Measurements from ENCODE around the gene LGALSL. TPM values are rescaled to one million over a fixed set of nuclear protein-coding genes. Genes with fewer than 3 reads are reported as not detected.

The LGALSL gene
- total RNA-seq, 1 donor from 2014 or later = 1.5 TPM

DNA sequence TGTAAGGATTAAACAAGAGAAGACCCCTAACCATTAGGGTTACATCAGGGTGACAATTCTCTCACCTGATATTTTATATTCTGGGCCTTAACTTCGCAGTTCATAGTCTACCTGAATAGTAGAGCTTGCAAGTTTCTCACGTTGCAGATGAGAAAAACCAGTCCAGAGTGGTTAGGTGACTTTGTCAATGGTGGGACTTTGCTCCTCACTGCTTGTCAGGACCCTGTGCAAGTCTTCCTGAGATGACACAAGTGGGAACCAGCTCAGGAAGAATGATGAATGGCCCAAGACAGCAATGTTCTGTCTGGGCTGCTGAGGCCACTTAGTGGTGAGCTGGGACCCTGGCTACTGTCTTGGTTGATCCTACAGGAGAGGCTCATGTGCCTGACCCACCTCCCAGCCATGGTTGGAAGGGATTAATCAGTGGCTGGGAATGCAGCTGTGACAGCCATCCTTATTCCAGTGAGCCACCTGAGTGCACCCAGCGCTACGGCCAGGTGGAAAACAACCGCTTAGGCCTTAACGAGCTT is 16.9 kb downstream of the LGALSL start:
- CTCF ChIA-PET = interaction anchor here (1.3 to 1.7 kb wide), 3 partner anchors 12 to 140 kb away, joined by 3 to 6 read pairs (median 5); no protein-coding TSS in a partner anchor
- DNase-seq (no peak), ATAC-seq (ENCODE audit: low read depth) (no peak)
- Mint-ChIP-seq H3K27ac (no peak overlapping the region), H3K36me3 (ENCODE audit: low read depth) (no peaks in the 10 kb centered on the region), H3K4me1 (peaks cover 13% of the 10 kb centered on the region), H3K27me3 (no peaks in the 10 kb centered on the region), H3K9me3 (no peaks in the 10 kb centered on the region), H3K4me3 (no peak overlapping the region)
- TF ChIP-seq, protein P1, sequence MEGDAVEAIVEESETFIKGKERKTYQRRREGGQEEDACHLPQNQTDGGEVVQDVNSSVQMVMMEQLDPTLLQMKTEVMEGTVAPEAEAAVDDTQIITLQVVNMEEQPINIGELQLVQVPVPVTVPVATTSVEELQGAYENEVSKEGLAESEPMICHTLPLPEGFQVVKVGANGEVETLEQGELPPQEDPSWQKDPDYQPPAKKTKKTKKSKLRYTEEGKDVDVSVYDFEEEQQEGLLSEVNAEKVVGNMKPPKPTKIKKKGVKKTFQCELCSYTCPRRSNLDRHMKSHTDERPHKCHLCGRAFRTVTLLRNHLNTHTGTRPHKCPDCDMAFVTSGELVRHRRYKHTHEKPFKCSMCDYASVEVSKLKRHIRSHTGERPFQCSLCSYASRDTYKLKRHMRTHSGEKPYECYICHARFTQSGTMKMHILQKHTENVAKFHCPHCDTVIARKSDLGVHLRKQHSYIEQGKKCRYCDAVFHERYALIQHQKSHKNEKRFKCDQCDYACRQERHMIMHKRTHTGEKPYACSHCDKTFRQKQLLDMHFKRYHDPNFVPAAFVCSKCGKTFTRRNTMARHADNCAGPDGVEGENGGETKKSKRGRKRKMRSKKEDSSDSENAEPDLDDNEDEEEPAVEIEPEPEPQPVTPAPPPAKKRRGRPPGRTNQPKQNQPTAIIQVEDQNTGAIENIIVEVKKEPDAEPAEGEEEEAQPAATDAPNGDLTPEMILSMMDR (IDR thresholded peaks at IDR 0.05) = no peak
- intact Hi-C loops (cut with micrococcal nuclease) = no loop called here
- POLR2A ChIA-PET = no interaction called here

DNA sequence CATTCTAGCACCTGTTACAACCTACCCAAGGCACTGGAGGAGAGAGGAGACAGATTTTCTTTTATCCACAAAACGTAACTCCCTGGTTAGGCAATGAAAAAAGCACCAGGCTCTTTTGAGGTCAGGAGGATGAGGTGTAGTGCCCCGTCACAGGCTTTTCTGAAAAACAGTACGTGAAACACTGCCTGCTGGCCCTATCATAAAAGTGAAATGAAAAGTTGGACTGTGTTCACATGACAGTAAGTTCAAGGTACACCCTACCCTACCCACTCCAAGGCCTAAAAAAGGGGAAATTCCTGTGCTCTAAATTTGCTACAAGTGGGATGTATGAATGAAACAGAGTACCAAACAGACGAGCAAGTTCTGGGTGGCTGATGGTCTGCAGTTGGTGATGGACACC is 17.6 kb downstream of the LGALSL start:
- no peaks in the 10 kb centered on the region for H3K36me3 Mint-ChIP-seq (ENCODE audit: low read depth)
- H3K4me3 Mint-ChIP-seq = no peak overlapping the region
- POLR2A ChIA-PET = no interaction called here
- CTCF ChIA-PET = interaction anchor here (1.7 kb wide), 1 partner anchor 13 kb away, joined by 3 read pairs; no protein-coding TSS in a partner anchor
- peaks cover 13% of the 10 kb centered on the region for H3K4me1 Mint-ChIP-seq
- TF ChIP-seq, protein P1 (IDR thresholded peaks at IDR 0.05) = no peak
- ATAC-seq (ENCODE audit: low read depth) = no peak
- intact Hi-C loops (cut with micrococcal nuclease) = no loop called here
- H3K9me3 Mint-ChIP-seq = no peaks in the 10 kb centered on the region
- H3K27me3 Mint-ChIP-seq = no peaks in the 10 kb centered on the region
- H3K27ac Mint-ChIP-seq = no peak overlapping the region
- DNase-seq = no peak

DNA sequence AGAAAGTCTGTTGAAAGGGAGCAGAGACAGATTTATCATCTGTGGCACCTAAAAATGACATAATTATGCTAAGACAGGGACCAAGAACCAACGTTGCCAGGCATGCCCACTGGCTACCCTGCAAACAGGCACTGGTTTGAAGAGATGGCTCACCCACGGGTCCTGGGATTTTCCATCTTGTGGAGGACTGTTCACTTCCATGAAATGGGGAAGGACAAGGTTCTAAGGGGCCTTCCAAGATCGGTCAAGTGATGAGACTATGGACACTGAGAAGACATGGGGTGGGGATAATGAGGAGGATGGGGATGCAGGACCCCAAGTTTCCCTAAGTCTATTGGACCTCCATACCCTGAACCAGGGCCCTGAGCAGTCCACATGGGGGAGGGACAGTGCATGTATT is 18.9 kb downstream of the LGALSL start:
- CTCF ChIA-PET = interaction anchor here (1.0 kb wide), 1 partner anchor 16 kb away, joined by 5 read pairs; no protein-coding TSS in a partner anchor

DNA sequence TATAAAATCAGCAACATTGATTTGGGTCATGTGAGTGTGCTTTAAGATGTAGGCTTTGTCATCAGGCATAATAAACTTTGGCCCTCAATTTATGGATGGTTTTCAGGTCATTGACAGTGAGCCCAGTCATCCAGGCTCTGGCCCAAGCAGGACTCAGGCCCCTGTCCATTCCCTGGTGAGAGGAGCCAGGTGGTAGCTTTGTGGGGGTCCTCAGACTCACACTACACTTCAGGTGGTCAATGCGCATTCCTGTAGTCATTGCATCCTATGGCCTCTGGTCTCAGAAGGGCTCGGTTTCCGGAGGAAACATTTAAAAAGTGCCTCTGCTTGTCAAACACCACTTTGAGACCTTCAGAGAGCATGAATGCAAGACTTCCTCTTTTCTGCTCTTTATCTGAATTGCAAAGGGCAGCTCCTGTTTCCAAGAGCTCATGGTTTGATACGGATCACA is 20.2 kb downstream of the LGALSL start:
- Mint-ChIP-seq H3K4me3 (peak overlapping the region; percentile 45), H3K9me3 (no peaks in the 10 kb centered on the region), H3K27ac (peak overlapping the region; percentile 44), H3K27me3 (no peaks in the 10 kb centered on the region), H3K36me3 (ENCODE audit: low read depth) (no peaks in the 10 kb centered on the region), H3K4me1 (peaks cover 13% of the 10 kb centered on the region)
- TF ChIP-seq, protein P1 (IDR thresholded peaks at IDR 0.05) = no peak
- intact Hi-C loops (cut with micrococcal nuclease) = loop anchor here (2.0 kb wide), 1 partner anchor 19 kb away; the partner anchor contains the start of gene LGALSL
- CTCF ChIA-PET = interaction anchor here (0.8 to 1.7 kb wide), 3 partner anchors 14 to 144 kb away, joined by 4 to 6 read pairs (median 5); no protein-coding TSS in a partner anchor
- POLR2A ChIA-PET = interaction anchor here (0.7 to 1.4 kb wide), 3 partner anchors 18 to 148 kb away, joined by 3 to 5 read pairs (median 3); no protein-coding TSS in a partner anchor
- ATAC-seq (ENCODE audit: low read depth) = peak; percentile 84
- no peak for DNase-seq

More for the DNA sequence above, 18.9 kb downstream of the LGALSL start:
- H3K9me3 Mint-ChIP-seq = no peaks in the 10 kb centered on the region
- intact Hi-C loops (cut with micrococcal nuclease) = no loop called here
- no peaks in the 10 kb centered on the region for H3K27me3 Mint-ChIP-seq
- no peak overlapping the region for H3K4me3 Mint-ChIP-seq
- POLR2A ChIA-PET = interaction anchor here (1.1 kb wide), 1 partner anchor 17 kb away, joined by 3 read pairs; no protein-coding TSS in a partner anchor
- no peak overlapping the region for H3K27ac Mint-ChIP-seq
- TF ChIP-seq, protein P1 (IDR thresholded peaks at IDR 0.05) = no peak
- DNase-seq (no peak), ATAC-seq (ENCODE audit: low read depth) (no peak)
- H3K4me1 Mint-ChIP-seq = peaks cover 13% of the 10 kb centered on the region
- H3K36me3 Mint-ChIP-seq (ENCODE audit: low read depth) = no peaks in the 10 kb centered on the region

DNA sequence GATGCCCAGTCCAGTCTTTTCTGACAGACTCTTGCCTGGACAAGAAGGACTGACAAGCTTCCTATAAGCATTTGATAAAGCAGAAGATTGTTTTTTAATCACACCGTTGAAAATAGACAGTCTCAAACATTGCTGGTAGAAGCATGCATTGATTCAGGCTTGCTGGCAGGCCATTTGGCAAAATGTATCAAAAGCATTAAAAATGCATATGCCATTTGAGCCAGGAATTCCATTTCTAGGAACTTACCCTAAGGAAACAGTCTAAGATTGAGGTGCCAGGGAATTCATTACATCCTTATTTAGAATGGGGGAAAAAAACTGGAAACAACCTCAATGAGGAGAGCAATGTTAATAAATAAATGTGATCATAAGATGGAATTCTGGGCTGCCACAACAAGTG is 20.7 kb downstream of the LGALSL start:
- peaks cover 13% of the 10 kb centered on the region for H3K4me1 Mint-ChIP-seq
- intact Hi-C loops (cut with micrococcal nuclease) = loop anchor here (2.0 kb wide), 1 partner anchor 20 kb away; the partner anchor contains the start of gene LGALSL
- no peaks in the 10 kb centered on the region for H3K36me3 Mint-ChIP-seq (ENCODE audit: low read depth)
- no peaks in the 10 kb centered on the region for H3K27me3 Mint-ChIP-seq
- peak overlapping the region; percentile 44 for H3K27ac Mint-ChIP-seq
- ChIA-PET CTCF (interaction anchor here (0.8 to 1.7 kb wide), 2 partner anchors 13 to 144 kb away, joined by 4 to 6 read pairs; no protein-coding TSS in a partner anchor), POLR2A (interaction anchor here (1.4 kb wide), 1 partner anchor 149 kb away, joined by 5 read pairs; no protein-coding TSS in a partner anchor)
- DNase-seq (no peak), ATAC-seq (ENCODE audit: low read depth) (no peak)
- no peaks in the 10 kb centered on the region for H3K9me3 Mint-ChIP-seq
- TF ChIP-seq, protein P1 (IDR thresholded peaks at IDR 0.05) = no peak
- peak overlapping the region; percentile 45 for H3K4me3 Mint-ChIP-seq

All from activated B cell treated with CpG ODN at 0.5 μM for 24 hours (primary cell).